Stimulated activated memory B cell treated with anti-CD40 and anti-IgM and Interleukin-4, amounts not matched to agents 10 μg/mL and 1 μg/mL and 100 μg/mL, for 72 hours (primary cell): ENCODE results near the gene SMIM22.

Experiments
- ATAC-seq: fragments of 150-1000 bp; cut with Tn5 transposase; 2 replicates; pipeline ENCODE4 v1.10.0; 2021
- H3K27ac Mint-ChIP-seq: one replicate; pipeline ENCODE4 v1.8.0; 2022; ENCODE audit warnings: mild to moderate bottlenecking, mixed read lengths
- H3K27me3 Mint-ChIP-seq: one replicate; pipeline ENCODE4 v1.8.0; 2022; ENCODE audit warnings: mixed read lengths
- H3K36me3 Mint-ChIP-seq: one replicate; pipeline ENCODE4 v1.8.0; 2022; ENCODE audit warnings: mixed read lengths
- H3K4me1 Mint-ChIP-seq: one replicate; pipeline ENCODE4 v1.8.0; 2022; ENCODE audit warnings: mixed read lengths
- H3K4me3 Mint-ChIP-seq: one replicate; pipeline ENCODE4 v1.8.0; 2022; ENCODE audit warnings: mild to moderate bottlenecking, moderate library complexity, mixed read lengths
- H3K9me3 Mint-ChIP-seq: one replicate; pipeline ENCODE4 v1.8.0; 2022; ENCODE audit warnings: mixed read lengths

Gene SMIM22

DNA sequence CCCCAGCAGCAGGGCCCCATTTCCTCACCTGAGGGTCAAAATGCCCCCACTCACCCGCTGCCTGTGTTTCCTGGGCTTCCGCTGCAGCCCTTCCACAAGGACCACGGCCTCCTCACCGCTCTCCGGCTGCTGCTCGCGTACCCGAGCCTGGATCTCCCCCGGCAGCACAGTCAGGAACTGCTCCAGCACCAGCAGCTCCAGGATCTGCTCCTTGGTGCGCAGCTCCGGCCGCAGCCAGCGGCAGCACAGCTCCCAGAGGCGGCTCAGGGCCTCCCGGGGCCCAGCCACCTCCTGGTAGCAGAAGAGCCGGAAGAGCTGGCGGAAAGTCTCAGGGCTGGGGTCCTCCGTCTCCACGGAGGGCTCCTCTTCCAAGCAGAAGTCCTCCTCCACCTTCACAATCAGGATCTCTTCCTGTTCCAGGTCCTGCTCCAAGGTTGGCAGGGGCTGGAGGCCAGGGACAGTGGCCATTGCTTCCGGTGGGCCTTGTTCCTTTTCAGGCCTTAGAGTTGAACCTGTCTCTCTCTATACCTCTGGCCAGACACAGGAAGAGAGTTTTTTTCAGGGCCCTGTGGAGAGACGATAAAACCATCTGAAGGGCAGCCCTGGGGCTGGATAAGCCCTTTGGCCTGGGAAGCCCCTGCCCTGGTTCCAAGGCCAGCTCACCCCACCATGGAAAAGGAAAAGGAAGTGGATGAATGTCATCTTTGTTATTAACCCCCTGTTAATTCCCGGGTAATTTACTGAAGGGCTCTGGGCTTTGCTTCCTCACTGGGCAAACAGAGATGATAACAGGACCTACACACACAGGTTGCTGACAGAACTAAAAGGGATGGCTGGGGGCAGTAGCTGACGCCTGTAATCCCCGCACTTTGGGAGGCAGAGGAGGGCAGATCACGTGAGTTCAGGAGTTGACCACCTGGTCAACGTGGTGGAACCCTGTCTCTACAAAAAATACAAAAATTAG is 29.4 kb upstream of the SMIM22 start:
- Mint-ChIP-seq H3K4me1 (peaks cover 44% of the 10 kb centered on the region), H3K27ac (peak overlapping the region; percentile 84), H3K36me3 (peaks cover 28% of the 10 kb centered on the region), H3K9me3 (no peaks in the 10 kb centered on the region), H3K27me3 (no peaks in the 10 kb centered on the region), H3K4me3 (peak overlapping the region; percentile 95)
- ATAC-seq = no peak

GRCh38 chr16:4766875-4767628 is 28.1 kb upstream of the SMIM22 start, which contains the start of gene ZNF500:
ZNF500 (minus strand) TSS chr16:4767162; CDS start chr16:4765978, 1,184 bp downstream.
- no peaks in the 10 kb centered on the region for H3K9me3 Mint-ChIP-seq
- H3K27me3 Mint-ChIP-seq = no peaks in the 10 kb centered on the region
- peak; percentile 95 for ATAC-seq
- peak within 1 kb of the TSS; percentile 95 for H3K4me3 Mint-ChIP-seq
- peak within 1 kb of the TSS; percentile 84 for H3K27ac Mint-ChIP-seq
- H3K4me1 Mint-ChIP-seq = peaks cover 44% of the 10 kb centered on the region
- H3K36me3 Mint-ChIP-seq = peaks cover 19% of the 10 kb centered on the region

GRCh38 chr16:4767872-4768548 is 27.2 kb upstream of the SMIM22 start:
- no peaks in the 10 kb centered on the region for H3K9me3 Mint-ChIP-seq
- H3K27me3 Mint-ChIP-seq = no peaks in the 10 kb centered on the region
- no peak for ATAC-seq
- H3K27ac Mint-ChIP-seq = peak overlapping the region; percentile 84
- H3K4me3 Mint-ChIP-seq = peak overlapping the region; percentile 95
- peaks cover 12% of the 10 kb centered on the region for H3K36me3 Mint-ChIP-seq
- peaks cover 38% of the 10 kb centered on the region for H3K4me1 Mint-ChIP-seq

GRCh38 chr16:4768549-4769305 is 26.4 kb upstream of the SMIM22 start:
- Mint-ChIP-seq H3K4me3 (peak overlapping the region; percentile 95), H3K4me1 (peaks cover 37% of the 10 kb centered on the region), H3K9me3 (no peaks in the 10 kb centered on the region), H3K27me3 (no peaks in the 10 kb centered on the region), H3K36me3 (peaks cover 5% of the 10 kb centered on the region), H3K27ac (peak overlapping the region; percentile 84)
- ATAC-seq = peak; percentile 84

DNA sequence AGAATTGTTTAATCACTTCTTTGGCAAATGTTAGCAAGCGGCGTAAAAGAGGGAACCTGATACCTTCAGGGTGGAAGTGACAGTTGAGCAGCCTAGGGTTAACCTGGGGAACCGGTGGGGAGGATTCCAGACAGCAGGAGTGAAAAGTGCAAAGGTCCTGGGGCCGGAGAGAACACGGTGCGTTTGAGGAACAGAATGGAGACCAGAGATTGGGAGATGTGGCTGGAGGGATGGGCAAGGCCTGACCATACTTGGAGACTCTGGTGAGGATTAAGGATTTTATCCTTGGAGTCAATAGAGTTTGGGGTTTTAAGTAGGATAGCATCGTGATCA is 25.9 kb upstream of the SMIM22 start:
- Mint-ChIP-seq H3K27ac (peak overlapping the region; percentile 84), H3K4me3 (peak overlapping the region; percentile 95), H3K4me1 (peaks cover 37% of the 10 kb centered on the region), H3K36me3 (no peaks in the 10 kb centered on the region), H3K9me3 (no peaks in the 10 kb centered on the region), H3K27me3 (no peaks in the 10 kb centered on the region)
- no peak for ATAC-seq

DNA sequence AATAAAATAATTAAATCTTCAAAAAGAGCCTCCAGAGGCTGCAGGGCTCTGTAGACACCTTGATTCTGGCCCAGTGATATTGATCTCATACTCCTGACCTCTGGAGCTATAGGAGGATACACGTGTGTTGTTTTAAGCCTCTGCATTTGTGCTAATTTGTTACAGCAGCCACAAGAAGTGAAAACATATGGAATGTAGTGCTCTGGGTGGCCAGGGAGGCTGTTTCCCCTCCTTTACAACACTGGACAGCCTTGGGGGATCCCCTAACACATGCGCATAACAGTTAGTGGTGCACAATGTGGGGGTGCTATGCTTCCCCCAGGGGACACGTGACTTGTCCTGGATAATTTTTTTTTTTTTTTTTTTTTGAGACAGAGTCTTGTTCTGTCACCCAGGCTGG is 23.5 kb upstream of the SMIM22 start:
- no peak overlapping the region for H3K27ac Mint-ChIP-seq
- H3K36me3 Mint-ChIP-seq = no peaks in the 10 kb centered on the region
- peaks cover 26% of the 10 kb centered on the region for H3K4me1 Mint-ChIP-seq
- H3K9me3 Mint-ChIP-seq = no peaks in the 10 kb centered on the region
- H3K4me3 Mint-ChIP-seq = no peak overlapping the region
- no peak for ATAC-seq
- no peaks in the 10 kb centered on the region for H3K27me3 Mint-ChIP-seq

GRCh38 chr16:4772351-4772750 is 22.8 kb upstream of the SMIM22 start:
- Mint-ChIP-seq H3K27me3 (no peaks in the 10 kb centered on the region), H3K4me3 (no peak overlapping the region), H3K4me1 (peaks cover 22% of the 10 kb centered on the region), H3K27ac (no peak overlapping the region), H3K36me3 (no peaks in the 10 kb centered on the region), H3K9me3 (no peaks in the 10 kb centered on the region)
- no peak for ATAC-seq

DNA sequence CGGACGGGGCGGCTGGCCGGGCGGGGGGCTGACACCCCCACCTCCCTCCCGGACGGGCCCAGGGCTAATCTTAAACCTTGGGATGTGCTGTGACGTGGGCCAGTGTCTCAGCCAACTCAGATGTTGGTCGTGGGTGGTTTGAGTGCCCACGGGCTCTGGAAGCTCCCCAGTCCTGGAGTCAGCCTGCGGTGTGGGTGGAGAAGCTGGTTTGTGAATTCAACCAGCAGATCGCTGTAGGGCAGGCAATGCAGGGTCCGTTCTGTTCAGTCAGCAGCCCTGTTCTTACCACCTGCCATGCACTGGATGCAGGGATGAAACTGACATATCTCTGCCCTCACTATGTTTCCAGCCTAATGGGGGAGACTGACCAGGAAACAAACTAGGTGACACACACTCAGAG is 20.2 kb upstream of the SMIM22 start:
- no peak overlapping the region for H3K4me3 Mint-ChIP-seq
- H3K27ac Mint-ChIP-seq = no peak overlapping the region
- H3K4me1 Mint-ChIP-seq = no peaks in the 10 kb centered on the region
- H3K27me3 Mint-ChIP-seq = no peaks in the 10 kb centered on the region
- H3K9me3 Mint-ChIP-seq = no peaks in the 10 kb centered on the region
- ATAC-seq = peak; percentile 40
- H3K36me3 Mint-ChIP-seq = no peaks in the 10 kb centered on the region

DNA sequence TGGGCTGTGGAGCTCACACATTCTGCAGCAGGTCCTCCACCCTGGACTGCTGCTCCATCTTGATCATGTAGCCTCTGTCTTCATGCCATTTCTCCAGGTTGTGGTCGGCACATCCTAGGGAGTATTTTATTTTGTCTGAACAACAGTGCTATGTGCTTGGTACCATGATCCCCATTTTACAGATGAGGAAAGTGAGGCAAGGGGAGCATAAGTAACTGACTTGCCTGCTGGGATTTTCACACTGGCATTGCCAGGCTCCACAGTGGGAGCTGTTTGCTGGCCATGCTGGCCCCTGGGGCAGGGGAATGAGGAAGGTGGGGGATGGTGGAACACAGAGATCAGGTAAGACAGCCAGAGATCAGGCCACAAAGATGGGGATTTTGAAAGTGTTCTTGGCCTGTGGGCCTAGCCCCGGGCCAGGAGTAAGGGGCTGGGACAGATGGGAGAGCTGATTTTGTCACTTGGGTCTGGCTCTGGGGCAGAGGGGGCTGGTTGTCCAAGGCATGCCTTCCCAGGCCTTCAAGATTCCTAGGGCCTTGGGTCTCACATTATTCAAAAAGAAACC is 18.9 kb upstream of the SMIM22 start:
- H3K27me3 Mint-ChIP-seq = no peaks in the 10 kb centered on the region
- H3K36me3 Mint-ChIP-seq = no peaks in the 10 kb centered on the region
- H3K9me3 Mint-ChIP-seq = no peaks in the 10 kb centered on the region
- no peak overlapping the region for H3K27ac Mint-ChIP-seq
- ATAC-seq = no peak
- H3K4me3 Mint-ChIP-seq = peak overlapping the region; percentile 35
- H3K4me1 Mint-ChIP-seq = no peaks in the 10 kb centered on the region

DNA sequence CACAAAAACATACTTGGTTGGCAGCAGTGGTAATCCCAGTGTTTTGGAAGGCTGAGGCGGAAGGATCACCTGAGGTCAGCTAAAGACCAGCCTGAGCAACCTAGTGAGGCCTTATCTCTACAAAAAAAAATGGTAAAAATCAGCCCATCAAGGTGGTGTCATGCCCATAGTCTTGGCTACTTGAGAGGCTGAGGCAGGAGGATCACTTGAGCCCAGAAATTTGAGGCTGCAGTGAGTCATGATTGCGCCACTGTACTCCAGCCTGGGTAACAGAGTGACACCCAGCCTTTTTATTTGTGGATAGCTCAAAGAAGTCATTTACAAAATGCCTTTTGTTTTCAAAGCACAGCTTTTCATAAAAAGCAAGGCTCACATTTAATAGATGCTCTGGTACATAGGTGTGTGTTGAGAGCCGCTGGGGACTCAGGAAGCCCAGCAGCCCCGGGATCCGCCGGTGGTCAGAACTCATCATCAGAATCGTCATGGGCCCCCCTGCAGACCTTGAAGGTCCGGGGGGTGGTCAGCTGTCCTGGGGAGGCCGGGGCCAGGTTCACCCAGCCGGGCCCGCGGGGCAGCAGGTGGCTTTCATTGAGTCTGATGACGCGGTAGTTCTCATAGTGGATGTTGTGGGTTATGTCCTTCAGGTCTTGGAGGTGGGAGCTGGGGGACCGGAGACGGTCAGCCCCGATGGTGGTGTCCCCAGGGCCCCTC is 17.7 kb upstream of the SMIM22 start:
- Mint-ChIP-seq H3K27ac (no peak overlapping the region), H3K27me3 (no peaks in the 10 kb centered on the region), H3K4me3 (no peak overlapping the region), H3K36me3 (no peaks in the 10 kb centered on the region), H3K4me1 (no peaks in the 10 kb centered on the region), H3K9me3 (no peaks in the 10 kb centered on the region)
- no peak for ATAC-seq

GRCh38 chr16:4778050-4778392 is 17.1 kb upstream of the SMIM22 start:
- Mint-ChIP-seq H3K27ac (no peak overlapping the region), H3K27me3 (no peaks in the 10 kb centered on the region), H3K9me3 (no peaks in the 10 kb centered on the region), H3K36me3 (no peaks in the 10 kb centered on the region), H3K4me3 (no peak overlapping the region), H3K4me1 (no peaks in the 10 kb centered on the region)
- ATAC-seq = no peak

- no peaks in the 10 kb centered on the region for H3K4me1 Mint-ChIP-seq
- no peaks in the 10 kb centered on the region for H3K36me3 Mint-ChIP-seq
- H3K4me3 Mint-ChIP-seq = no peak overlapping the region
- no peak for ATAC-seq
- peaks cover 9% of the 10 kb centered on the region for H3K27me3 Mint-ChIP-seq
- no peaks in the 10 kb centered on the region for H3K9me3 Mint-ChIP-seq
- H3K27ac Mint-ChIP-seq = no peak overlapping the region
Measured at GRCh38 chr16:4780235-4780634, 14.9 kb upstream of the SMIM22 start.

DNA sequence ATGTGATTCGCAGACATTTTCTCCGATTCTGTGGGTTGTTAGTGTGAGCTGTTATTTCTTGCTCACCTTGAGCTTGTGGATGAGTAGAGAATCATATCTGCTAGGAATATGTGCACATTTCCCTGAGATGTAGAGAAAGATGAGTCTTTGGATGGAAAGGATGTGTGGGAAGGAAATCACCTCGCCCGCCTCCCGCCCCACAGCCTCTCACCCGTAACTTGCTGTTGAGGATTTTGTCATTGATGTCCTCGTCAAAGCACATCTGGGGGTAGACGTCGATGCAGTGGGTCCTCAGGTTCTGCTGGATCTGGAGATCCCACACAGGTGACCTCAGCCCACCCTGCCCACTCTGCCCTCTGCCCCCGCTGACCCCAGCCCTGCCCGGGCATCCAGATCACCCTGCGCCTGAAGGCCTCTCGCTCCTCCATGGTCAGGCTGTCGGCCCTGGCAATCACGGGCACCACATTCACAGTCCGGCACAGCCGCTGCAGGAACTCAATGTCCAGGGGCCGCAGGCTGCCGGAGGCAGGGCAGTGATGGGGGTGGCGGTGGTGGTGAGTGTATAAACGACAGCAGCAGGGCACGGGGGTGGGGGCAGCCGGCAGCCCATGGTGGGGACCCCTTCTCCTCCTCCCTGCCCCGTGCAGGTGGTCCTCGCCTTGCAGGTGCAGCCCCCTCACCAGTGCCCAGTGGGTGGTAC is 11.8 kb upstream of the SMIM22 start:
- Mint-ChIP-seq H3K4me1 (no peaks in the 10 kb centered on the region), H3K36me3 (no peaks in the 10 kb centered on the region), H3K9me3 (no peaks in the 10 kb centered on the region), H3K27me3 (peaks cover 18% of the 10 kb centered on the region), H3K27ac (no peak overlapping the region), H3K4me3 (no peak overlapping the region)
- no peak for ATAC-seq

DNA sequence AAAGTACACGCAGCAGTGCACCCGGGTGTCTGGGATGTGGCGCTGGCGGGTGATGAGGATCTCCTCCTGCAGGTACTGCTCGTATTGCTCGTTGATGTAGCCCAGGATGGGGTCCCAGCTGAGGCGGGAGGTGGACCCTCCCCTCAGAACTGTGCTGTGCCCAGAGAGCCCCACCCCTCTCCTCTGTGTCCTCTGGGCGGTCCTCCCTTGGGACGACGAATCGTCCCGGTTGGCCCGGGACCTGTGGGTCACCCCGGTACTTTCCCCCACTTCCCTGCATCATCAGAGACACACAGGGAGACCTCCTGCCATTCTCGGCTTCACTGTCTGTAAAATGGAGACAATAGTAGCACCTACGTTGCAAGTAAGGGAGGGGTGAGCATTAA is 11.2 kb upstream of the SMIM22 start:
- no peak overlapping the region for H3K27ac Mint-ChIP-seq
- peaks cover 19% of the 10 kb centered on the region for H3K27me3 Mint-ChIP-seq
- H3K9me3 Mint-ChIP-seq = no peaks in the 10 kb centered on the region
- no peak for ATAC-seq
- H3K36me3 Mint-ChIP-seq = no peaks in the 10 kb centered on the region
- H3K4me1 Mint-ChIP-seq = no peaks in the 10 kb centered on the region
- no peak overlapping the region for H3K4me3 Mint-ChIP-seq
